SKM-1 (cell line): ENCODE data around the gene CLDN7.

ENCODE experiments used
- DNase-seq: peaks from one replicate; lab custom pipeline; 2025; ENCODE audit not compliant: unreplicated experiment; lab: John Stamatoyannopoulos, UW

CLDN7 gene

DNA sequence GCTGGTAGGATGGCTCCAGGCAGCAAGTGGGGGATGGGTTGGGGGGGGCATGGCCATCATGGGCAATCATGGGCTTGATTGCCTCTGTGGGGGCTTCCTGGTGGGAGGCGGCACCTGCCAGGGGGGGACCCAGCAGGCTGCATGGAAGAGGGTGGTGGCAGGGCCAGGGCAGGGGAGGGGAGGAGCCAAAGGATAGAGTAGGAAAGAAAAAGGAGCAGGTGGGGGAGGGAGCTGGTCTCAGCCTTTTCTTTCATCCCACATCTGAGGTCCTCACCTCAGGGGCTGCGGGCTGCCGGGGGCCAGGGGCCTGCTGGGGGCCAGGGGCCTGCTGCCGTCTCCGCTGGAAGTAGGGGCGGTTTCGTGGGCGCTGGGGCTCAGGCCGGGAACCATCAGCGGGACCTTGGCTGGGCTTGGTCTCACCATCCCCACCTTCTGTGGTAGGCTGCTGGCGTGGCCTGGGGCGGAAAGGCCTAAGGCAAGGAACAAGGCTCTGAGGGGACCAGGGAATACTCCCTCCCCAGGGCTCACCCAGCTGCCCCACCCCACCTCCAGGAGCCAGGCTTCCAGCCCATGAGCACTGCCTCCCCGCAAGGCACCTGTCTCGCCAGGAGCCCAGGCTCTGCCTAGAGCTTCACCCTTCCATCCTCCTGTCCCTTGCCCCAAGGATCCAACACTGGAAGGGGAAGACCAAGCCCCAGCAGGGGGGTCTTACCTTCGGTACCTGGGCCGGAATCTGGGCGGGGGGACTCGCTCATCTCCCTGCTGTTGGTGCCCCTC is 27.2 kb upstream of the CLDN7 start:
- DNase-seq = no peak

DNA sequence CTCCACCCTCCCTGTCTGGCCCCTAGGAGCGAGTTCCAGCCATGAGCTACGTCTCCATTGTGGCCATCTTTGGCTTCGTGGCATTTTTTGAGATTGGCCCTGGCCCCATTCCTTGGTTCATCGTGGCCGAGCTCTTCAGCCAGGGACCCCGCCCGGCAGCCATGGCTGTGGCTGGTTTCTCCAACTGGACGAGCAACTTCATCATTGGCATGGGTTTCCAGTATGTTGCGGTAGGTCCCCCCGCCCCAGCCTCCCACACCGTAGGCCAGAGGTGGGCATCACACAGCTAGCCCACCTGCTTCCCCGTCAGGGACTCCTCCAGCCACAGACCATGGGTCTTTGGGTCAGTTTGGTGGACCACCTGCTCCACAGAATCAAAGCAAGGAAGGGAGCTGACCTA is 23.4 kb upstream of the CLDN7 start:
- no peak for DNase-seq

DNA sequence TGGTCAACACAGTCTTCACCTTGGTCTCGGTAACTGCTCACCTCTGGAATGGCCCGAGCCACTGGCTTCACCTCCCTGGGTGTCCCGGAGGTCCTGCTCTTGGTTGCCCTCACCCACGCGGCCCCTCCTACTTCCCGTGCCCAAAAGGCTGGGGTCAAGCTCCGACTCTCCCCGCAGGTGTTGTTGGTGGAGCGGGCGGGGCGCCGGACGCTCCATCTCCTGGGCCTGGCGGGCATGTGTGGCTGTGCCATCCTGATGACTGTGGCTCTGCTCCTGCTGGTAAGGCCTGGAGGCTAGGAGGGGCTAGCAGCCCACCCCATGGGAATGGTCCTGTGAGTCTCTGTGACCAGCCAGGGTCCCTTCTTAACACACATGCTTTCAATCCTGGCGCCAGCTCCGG is 22.6 kb upstream of the CLDN7 start:
- DNase-seq = no peak

DNA sequence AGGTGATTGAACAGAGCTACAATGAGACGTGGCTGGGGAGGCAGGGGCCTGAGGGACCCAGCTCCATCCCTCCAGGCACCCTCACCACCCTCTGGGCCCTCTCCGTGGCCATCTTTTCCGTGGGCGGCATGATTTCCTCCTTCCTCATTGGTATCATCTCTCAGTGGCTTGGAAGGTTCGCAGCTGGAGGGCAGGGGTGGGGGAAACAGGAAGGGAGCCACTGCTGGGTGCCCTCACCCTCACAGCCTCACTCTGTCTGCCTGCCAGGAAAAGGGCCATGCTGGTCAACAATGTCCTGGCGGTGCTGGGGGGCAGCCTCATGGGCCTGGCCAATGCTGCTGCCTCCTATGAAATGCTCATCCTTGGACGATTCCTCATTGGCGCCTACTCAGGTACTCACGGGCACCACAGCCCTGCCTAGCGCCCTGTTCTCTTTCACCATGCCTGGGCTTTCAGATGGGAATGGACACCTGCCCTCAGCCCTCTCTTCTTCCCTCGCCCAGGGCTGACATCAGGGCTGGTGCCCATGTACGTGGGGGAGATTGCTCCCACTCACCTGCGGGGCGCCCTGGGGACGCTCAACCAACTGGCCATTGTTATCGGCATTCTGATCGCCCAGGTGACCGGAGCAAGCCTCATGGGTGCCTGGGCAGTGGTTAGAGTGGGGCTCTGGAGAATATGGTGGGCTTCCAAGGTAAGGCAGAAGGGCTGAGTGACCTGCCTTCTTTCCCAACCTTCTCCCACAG is 21.4 kb upstream of the CLDN7 start:
- no peak for DNase-seq

DNA sequence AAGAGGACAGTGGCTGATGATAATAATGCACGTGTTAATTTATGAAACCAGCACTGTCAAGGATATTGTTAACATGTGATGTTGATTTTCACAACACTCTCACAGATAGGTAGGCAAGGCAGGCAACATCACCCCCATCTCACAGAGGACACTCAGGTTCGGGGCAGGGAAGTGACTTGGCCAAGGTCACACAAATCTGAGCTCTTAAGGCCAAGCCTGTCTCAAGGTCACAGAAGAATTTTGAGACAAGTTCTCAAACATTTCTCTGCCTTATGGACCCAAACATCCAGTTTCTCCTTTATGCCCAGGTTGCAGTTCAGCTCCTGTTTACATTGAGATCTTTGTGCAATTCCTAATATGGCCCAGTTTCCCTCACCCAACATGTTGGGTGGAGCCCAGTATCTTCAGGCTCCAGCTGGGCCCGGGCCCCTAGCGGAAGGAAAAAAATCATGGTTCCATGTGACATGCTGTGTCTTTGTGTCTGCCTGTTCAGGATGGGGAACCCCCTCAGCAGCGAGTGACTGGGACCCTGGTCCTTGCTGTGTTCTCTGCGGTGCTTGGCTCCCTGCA is 20.6 kb upstream of the CLDN7 start:
- no peak for DNase-seq

DNA sequence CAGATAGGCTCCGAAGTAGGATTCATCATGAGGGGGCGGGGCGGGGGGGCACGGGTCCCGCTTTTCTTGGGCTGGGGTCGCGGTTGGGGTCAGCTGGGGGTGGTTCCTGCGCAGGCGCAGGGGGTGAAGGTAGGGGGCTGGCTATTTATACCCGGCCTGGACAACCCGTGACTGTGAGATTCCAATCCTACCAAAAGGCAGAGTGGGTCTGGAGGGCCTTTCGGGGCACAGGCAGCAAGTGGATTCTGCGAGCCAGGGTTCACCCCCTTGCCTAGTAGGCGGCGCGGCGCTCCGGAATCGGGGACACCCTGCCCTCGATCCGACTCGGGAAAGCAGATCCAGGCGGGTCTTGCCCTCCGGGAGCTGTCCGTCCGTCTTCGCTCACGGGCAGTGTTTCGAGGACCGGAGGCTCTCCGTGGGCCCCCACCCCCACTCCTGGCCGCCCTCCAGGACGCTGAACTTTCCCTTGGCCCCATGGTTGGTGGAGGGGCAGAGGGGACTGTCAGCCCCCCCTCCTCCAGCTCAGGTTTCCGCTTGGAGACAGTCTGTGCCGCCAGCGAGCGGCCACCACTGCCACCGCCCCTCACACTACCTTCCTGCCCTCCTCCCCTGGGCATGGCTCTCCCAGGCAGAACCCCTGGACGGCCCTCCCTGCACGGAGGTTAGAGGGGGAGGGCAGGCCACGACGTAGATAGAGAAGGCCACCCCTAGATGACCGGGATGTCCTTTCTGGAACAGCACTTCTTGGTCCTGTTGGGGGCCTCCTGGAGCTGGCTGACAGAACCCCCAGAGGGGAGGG is 19.9 kb upstream of the CLDN7 start:
- DNase-seq = no peak

DNA sequence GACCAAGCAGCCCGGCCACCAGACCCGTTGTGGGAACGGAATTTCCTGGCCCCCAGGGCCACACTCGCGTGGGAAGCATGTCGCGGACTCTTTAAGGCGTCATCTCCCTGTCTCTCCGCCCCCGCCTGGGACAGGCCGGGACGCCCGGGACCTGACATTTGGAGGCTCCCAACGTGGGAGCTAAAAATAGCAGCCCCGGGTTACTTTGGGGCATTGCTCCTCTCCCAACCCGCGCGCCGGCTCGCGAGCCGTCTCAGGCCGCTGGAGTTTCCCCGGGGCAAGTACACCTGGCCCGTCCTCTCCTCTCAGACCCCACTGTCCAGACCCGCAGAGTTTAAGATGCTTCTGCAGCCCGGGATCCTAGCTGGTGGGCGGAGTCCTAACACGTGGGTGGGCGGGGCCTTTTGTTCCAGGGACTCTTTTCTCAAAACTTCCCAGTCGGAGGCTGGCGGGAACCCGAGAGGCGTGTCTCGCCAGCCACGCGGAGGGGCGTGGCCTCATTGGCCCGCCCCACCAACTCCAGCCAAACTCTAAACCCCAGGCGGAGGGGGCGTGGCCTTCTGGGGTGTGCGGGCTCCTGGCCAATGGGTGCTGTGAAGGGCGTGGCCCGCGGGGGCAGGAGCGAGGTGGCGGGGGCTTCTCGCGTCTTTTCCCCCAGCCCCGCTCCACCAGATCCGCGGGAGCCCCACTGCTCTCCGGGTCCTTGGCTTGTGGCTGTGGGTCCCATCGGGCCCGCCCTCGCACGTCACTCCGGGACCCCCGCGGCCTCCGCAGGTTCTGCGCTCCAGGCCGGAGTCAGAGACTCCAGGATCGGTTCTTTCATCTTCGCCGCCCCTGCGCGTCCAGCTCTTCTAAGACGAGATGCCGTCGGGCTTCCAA is 19.0 kb upstream of the CLDN7 start, which contains the start of gene SLC2A4:
SLC2A4 (plus strand) TSS at position 645 of the 879 bp plus-strand sequence; CDS start at position 862, 217 bp downstream.
- no peak for DNase-seq

DNA sequence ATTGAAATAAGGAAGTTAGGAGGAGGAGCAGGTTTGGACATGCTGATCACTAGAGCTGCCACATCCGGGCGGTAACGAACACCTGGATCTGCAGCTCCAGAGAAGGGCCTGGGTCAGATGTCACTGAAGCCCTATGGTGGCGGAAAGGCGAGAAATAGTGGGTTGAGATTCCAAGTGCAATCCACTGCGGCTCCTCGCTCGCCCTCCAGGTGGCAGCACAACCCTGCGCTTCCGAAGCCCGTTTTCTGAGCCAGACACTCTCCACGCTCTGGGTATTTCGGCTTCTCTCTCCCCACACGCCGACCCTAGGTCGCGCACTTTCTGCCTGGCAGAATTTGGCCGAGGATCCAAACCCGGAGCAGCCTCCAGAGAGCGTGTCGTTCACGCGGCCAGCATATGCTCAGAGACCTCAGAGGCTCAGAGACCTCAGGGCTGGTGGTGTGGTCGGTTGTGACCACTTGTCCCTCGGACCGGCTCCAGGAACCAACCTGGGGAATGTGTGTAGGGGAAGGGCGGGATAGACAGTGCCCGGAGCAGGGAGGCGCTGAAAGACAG is 18.3 kb upstream of the CLDN7 start:
- DNase-seq = peak; percentile 54

DNA sequence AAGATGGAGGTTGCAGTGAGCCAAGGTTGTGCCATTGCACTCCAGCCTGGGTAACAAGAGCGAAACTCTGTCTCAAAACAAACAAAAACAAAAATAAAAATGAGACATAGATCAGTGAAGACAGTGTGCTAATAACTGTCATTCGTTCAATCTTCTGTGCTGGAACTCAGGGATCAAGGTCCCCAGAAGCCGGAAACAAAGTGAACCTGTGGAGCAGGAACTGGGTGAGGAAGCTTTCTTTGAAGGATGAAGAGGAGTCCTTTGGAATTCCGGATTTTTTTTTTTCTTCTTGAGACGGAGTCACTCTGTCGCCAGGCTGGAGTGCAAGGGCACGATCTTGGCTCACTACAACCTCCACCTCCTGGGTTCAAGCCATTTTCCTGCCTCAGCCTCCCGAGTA is 17.2 kb upstream of the CLDN7 start:
- no peak for DNase-seq

DNA sequence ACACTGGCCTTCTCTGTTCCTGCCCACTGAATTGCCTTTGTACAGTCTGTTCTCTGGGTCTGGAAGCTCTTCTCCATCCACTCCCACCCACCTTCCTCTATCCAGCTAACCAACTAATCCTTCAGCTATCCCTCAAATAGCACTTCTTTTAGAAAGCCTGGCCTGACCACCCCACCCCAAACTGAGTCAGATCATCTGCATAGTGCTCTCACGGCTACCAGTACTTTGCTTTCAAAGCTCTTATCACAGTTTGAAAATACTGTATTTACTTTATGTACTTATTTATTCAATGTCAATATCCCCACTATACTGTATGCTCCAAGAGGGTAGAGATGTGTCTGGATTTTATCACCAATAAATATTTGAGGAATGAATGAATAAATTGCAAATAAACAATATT is 4.5 kb upstream of the CLDN7 start:
- DNase-seq = no peak

DNA sequence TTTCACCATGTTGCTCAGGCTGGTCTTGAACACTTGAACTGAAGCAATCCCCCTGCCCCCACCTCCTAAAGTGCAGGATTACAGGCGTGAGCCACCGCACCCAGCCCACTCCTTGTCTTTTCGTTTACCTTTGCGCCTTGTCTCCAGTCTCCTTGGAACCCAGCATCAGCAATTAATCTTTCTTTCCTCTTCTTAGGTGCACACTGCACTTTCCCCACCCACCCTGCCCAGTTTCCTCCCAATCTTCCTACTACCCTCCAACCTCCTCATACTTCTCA is 1.5 kb upstream of the CLDN7 start:
- no peak for DNase-seq

DNA sequence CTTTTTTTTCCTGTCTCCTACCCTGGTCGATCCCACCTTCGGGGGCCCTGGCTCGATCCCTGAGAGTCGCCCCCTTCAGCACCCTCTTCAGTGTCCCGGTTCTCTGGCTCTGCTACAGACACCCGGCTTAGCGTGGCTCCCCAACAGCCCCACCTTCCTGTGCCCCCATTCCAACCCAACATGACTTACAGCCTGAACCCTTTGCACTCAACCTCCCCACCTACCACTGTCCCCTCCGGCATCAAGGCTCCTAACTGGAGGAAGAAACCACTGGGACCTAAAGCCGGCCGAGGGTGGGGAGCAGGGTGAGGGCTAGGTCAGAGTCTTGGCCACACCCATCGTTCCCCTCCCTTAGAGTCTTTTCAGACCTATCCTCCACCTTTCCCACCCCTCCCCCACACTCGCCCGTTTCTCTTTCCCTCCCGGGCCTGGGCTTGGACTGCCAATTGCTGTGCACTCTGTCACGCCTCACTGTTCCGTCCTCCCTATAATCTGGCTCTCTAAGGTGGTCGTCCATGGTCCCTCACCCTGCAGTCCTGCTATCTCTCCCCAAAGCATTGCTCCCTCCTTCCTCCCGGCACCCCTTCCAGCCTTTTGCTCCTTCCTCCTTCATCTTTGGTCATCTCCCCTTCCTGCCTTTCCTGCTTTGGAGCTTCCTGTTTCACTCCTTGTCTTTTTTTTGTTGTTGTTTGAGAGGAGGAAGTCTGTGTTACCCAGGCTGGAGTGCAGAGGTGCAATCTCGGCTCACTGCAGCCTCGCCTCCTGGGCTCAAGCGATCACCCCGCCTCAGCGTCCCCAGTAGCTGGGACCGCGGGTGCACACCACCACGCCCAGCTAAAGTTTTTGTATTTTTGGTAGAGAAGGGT is 890 bp upstream of the CLDN7 start:
- DNase-seq = no peak

DNA sequence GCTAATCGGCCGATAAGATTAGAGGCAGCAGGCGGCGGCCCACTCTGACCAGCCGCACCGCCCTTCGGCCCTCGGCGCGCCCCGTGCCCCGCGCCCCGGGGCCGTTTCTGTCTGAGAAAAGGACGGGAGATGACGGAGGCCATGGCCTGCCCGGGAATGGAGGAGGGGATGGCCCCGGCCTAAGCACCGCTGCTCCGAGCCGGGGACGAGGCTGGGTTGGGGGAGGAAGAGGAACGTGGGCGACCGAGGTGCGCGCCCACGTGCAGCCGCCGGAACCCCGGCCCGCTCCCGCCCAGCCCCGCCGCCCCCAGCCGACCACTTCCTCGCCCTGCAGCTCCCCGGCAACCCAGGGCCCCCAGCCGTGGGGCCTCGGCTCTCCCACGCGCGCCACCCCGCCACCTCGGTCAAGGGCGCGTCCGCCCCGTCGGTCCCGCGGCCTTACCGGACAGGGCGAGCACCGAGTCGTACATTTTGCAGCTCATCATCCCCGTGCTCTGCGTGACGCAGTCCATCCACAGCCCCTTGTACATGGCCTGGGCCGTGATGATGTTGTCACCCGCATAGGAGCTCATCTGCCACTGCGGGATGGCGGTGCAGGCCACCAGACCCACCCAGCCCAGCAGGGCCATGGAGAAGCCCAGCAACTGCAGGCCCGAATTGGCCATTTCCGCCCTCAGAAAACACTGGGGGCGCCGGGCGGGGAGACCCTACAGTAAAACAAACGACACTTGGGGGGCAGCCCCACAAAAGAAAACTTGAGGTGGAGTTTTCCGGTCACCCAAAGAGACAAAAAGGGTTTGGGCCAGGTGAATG is 693 bp downstream of the CLDN7 start:
- DNase-seq = no peak

DNA sequence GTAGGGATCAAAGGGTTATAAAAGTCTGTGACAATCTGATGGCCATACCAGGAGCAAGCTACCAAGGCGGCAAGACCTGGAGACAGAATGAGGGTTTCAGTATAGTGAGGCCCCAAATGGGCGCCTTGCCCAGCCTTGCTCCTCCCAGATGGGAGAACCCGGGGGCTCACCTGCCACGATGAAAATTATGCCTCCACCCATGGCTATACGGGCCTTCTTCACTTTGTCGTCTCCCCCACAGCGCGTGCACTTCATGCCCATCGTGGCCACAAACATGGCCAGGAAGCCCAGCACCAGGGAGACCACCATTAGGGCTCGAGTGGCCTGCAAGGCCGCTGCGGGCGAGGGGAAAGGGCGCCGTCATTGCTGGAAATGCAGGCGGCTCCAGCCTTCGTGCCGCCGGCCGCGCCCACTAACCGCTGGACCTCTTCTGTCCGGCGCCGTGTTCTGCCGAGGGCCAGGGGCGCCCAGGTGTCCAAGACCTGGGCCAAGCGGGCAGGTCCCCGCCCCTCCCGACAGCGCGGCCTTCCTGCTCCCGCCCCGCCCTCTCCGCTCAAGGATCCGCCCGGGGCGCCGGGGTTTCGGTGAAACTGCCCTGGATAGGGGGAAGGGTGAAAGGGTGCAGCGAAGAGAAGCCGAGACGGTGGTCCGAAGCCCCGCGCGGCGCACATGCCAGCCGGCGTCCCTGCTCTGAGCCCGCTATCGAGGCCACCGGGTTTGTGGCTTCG is 1.5 kb downstream of the CLDN7 start:
- DNase-seq = no peak

DNA sequence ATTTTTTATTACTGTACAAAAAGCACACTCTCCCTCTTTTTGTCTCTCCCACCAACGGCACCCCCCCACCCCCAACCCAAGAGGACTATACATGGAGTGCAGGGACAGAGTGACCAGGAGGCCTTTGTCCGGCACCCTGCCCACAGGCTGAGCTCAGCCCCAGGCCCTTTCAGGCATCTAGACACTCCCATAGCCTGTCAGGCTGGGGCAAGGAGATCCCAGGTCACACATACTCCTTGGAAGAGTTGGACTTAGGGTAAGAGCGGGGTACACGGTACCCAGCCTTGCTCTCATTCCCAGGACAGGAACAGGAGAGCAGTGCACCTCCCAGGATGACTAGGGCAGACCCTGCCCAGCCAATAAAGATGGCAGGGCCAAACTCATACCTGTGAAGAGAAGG is 2.1 kb downstream of the CLDN7 start:
- DNase-seq = no peak

DNA sequence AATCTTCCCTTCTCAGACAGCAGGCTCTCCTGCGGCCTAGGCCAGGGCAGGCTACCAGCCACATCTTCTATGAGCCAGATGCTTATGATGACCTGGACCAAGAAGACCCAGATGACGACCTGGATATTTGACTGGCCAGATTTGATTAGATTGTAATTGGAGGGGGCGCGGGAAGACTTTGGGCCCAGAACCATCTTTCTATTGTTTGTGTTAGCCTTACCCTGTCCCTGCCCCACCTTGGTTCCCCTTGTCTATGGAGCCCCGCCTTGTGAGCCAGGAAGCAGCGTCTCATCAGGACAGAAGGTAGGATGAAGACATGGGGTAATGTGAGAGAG is 2.8 kb downstream of the CLDN7 start:
- DNase-seq = no peak

DNA sequence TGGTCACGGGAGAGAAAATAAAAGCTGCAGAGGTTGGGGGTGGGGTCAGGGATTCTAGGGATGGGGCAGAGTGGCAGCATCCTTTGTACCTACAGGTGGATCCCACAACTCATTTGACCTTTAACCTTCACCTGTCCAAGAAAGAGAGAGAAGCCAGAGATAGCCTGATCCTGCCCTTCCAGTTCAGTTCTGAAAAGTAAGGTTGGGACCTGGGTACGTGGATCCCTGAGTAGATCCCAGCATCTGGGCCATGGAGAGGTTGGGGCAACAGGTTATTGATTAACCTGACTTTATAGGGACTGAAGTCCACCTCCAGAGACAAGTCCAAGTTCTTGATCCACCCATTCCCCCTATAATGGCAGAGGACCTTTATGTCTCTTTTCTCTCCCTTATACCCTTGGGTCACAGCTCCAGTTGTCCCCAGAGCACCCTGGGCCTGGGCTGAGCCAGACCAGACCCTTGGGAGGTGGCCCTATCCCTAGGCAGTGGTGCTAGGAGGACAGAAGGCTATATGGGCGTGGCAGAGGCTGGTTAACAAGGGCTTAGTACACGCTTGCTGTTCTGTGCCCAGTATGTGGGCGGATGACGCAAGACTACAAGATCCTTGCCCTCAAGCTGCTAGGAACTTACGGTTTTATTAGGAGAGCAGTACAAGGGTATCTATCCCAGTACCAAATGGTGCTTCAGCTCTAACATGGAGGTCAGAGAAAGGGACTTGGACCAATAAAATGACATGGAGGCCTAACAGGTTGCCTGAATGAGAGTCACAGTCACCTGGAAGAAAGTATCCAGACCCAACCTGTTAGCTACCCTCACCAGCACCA is 3.3 kb downstream of the CLDN7 start:
- no peak for DNase-seq
